HepG2 (cell line): ENCODE results near the gene TPH1. TPM values are rescaled to one million over a fixed set of nuclear protein-coding genes. Genes with fewer than 3 reads are reported as not detected.

Source experiments
- CHCHD3 ChIP-seq: sonication (generic); formaldehyde crosslinking; IDR thresholded peaks from 2 replicates; pipeline ENCODE4 v1.8.0; 2022; ENCODE audit warnings: mild to moderate bottlenecking, missing genetic modification reagents, moderate library complexity
- FIP1L1 ChIP-seq: fragments of 200-400 bp; formaldehyde crosslinking; IDR thresholded peaks from 2 replicates; pipeline ENCODE4 v1.6.1; 2018; ENCODE audit warnings: low read depth, mild to moderate bottlenecking, low read length, moderate library complexity, borderline replicate concordance; ENCODE audit not compliant: insufficient read depth
- FOXC1 ChIP-seq: sonication (generic); formaldehyde crosslinking; IDR thresholded peaks from 2 replicates; pipeline ENCODE4 v1.8.0; 2022; ENCODE audit warnings: mild to moderate bottlenecking, missing genetic modification reagents, borderline replicate concordance
- HNRNPUL1 ChIP-seq: fragments of 200-400 bp; formaldehyde crosslinking; IDR thresholded peaks from 2 replicates; pipeline ENCODE4 v1.6.1; 2017; ENCODE audit warnings: low read depth, mild to moderate bottlenecking, low read length, moderate library complexity
- KAT2B ChIP-seq: fragments of 150-350 bp; IDR thresholded peaks from 2 replicates; pipeline ENCODE4 v1.6.1; 2014; ENCODE audit warnings: low read depth, low read length, borderline replicate concordance
- MED8 ChIP-seq: sonication (generic); formaldehyde crosslinking; IDR thresholded peaks from 2 replicates; pipeline ENCODE4 v1.8.1; 2023; ENCODE audit warnings: mild to moderate bottlenecking, missing genetic modification reagents; ENCODE audit not compliant: insufficient replicate concordance
- MTA1 ChIP-seq: sonication (generic); formaldehyde crosslinking; IDR thresholded peaks from 2 replicates; pipeline ENCODE4 v1.4.0; 2020; ENCODE audit warnings: missing genetic modification reagents, mild to moderate bottlenecking, borderline replicate concordance
- NFYB ChIP-seq: sonication (generic); formaldehyde crosslinking; IDR thresholded peaks from 2 replicates; pipeline ENCODE4 v1.4.0; 2020; ENCODE audit warnings: missing genetic modification reagents
- SOX13 ChIP-seq, 3 experiments: fragments of 450-650 bp in 1 of 3; sonication (generic) in 1 of 3; formaldehyde crosslinking in 1 of 3; IDR thresholded peaks in 2 of 3; conservative IDR thresholded peaks in 1 of 3; 2 replicates each; pipeline versions ENCODE4 v1.5.0 to v1.6.1; 2016 to 2020; ENCODE audit warnings: antibody characterized with exemption in 1 of 3, mild to moderate bottlenecking in 1 of 3, missing compliant biosample characterization in 1 of 3, missing genetic modification reagents in 1 of 3, moderate library complexity in 1 of 3
- XRCC5 ChIP-seq: fragments of 200-400 bp; formaldehyde crosslinking; optimal IDR thresholded peaks from 2 replicates; pipeline ENCODE3; 2017; ENCODE audit warnings: mild to moderate bottlenecking, low read length
- ZBTB44 ChIP-seq: sonication (generic); formaldehyde crosslinking; IDR thresholded peaks from 2 replicates; pipeline ENCODE4 v1.4.0; 2020; ENCODE audit warnings: missing genetic modification reagents
- ZGPAT ChIP-seq: IDR thresholded peaks from 2 replicates; pipeline ENCODE4 v1.6.1; 2016; ENCODE audit warnings: mild to moderate bottlenecking
- ZNF180 ChIP-seq: sonication (generic); formaldehyde crosslinking; IDR thresholded peaks from 2 replicates; pipeline ENCODE4 v1.4.0; 2020; ENCODE audit warnings: low read depth, missing genetic modification reagents, borderline replicate concordance
- ZNF383 ChIP-seq: sonication (generic); formaldehyde crosslinking; IDR thresholded peaks from 2 replicates; pipeline ENCODE4 v1.4.0; 2020; ENCODE audit warnings: missing genetic modification reagents, mild to moderate bottlenecking, borderline replicate concordance
- ZNF564 ChIP-seq: sonication (generic); formaldehyde crosslinking; IDR thresholded peaks from 2 replicates; pipeline ENCODE4 v1.8.1; 2023; ENCODE audit warnings: mild to moderate bottlenecking, missing genetic modification reagents
- ZNF687 ChIP-seq: sonication (generic); formaldehyde crosslinking; IDR thresholded peaks from 2 replicates; pipeline ENCODE4 v1.5.1; 2020; ENCODE audit warnings: mild to moderate bottlenecking, missing genetic modification reagents, moderate library complexity
- ZNF703 ChIP-seq: sonication (generic); formaldehyde crosslinking; IDR thresholded peaks from 2 replicates; pipeline ENCODE4 v1.5.1; 2020; ENCODE audit warnings: missing genetic modification reagents, mild to moderate bottlenecking, moderate library complexity, borderline replicate concordance
- ZNF790 ChIP-seq: sonication (generic); formaldehyde crosslinking; IDR thresholded peaks from 2 replicates; pipeline ENCODE4 v1.8.0; 2022; ENCODE audit warnings: missing genetic modification reagents, mild to moderate bottlenecking, borderline replicate concordance
- polyA plus RNA-seq, 8 experiments: library from polyadenylated mRNA; depleted of rRNA in 3 of 8; stranded (reverse) in 7 of 8; unstranded in 1 of 8; fragments of >200 nt; fragmentation: Illumina TruSeq in 4 of 8; extraction: Trizol in 4 of 8; gene quantifications; 2 replicates each; pipeline versions ENCODE4 v1.2.1 to v1.2.3, GENCODE V29; 2011 to 2016; ENCODE audit warnings: low read depth in 4 of 8, missing spikeins in 1 of 8, mixed read lengths in 1 of 8; ENCODE audit not compliant: insufficient read depth in 1 of 8
- total RNA-seq, 5 experiments: library from RNA; depleted of rRNA; stranded (reverse); fragments of >200 nt; fragmentation: Illumina TruSeq; extraction: Trizol; gene quantifications; 2 replicates each; pipeline ENCODE4 v1.2.3, GENCODE V29; 2016; ENCODE audit warnings: low read depth in 1 of 5

Gene TPH1
- total and polyA plus RNA-seq, 2 of the 13 experiments (the other 11 are each of a cell fraction or from before 2014, with no cell fraction given), result 0.26 to 0.53 TPM

GRCh38 chr11:18046116-18046777, at the start of gene TPH1 (continued):
- TF ChIP-seq ZBTB44 (CRISPR knock-in tag), result no peak
- no peak for TF ChIP-seq HNRNPUL1
- no peak for TF ChIP-seq SOX13 (IDR thresholded peaks at IDR 0.05)
- TF ChIP-seq SOX13 (CRISPR knock-in tag; conservative IDR thresholded peaks at IDR 0.05 in 1 of 2, IDR thresholded peaks at IDR 0.05 in 1 of 2), result no peak
- no peak for TF ChIP-seq ZNF180
- no peak for TF ChIP-seq ZNF790 (CRISPR knock-in tag)
- TF ChIP-seq ZNF703 (CRISPR knock-in tag), result no peak
- no peak for TF ChIP-seq CHCHD3 (CRISPR knock-in tag)
- TF ChIP-seq MED8 (CRISPR knock-in tag), result no peak
- TF ChIP-seq ZGPAT (CRISPR knock-in tag), result no peak
- TF ChIP-seq KAT2B, result no peak
- TF ChIP-seq MTA1 (CRISPR knock-in tag), result no peak
- TF ChIP-seq FIP1L1, result no peak
- TF ChIP-seq FOXC1 (CRISPR knock-in tag), result no peak
- no peak for TF ChIP-seq ZNF564
- TF ChIP-seq ZNF383, result no peak
- TF ChIP-seq ZNF687, result peak; percentile 59
- TF ChIP-seq XRCC5, result no peak
- TF ChIP-seq NFYB (CRISPR knock-in tag), result peak; percentile 40; the same call in 1 of the 2 replicates
